Ishikawa (cell line): ENCODE results near the gene DSCAML1.

Source experiments
- CEBPB ChIP-seq: IDR thresholded peaks from 2 replicates; pipeline ENCODE4 v1.6.1; 2012
- CREB1 ChIP-seq: IDR thresholded peaks from 2 replicates; pipeline ENCODE4 v1.6.1; 2012; ENCODE audit warnings: low read depth
- EGR1 ChIP-seq: IDR thresholded peaks from 2 replicates; pipeline ENCODE4 v1.6.1; 2012
- EP300 ChIP-seq: IDR thresholded peaks from 2 replicates; pipeline ENCODE4 v1.6.1; 2012; ENCODE audit warnings: borderline replicate concordance
- FOXM1 ChIP-seq: IDR thresholded peaks from 2 replicates; pipeline ENCODE4 v1.6.1; 2012; ENCODE audit warnings: low read depth, borderline replicate concordance
- MAX ChIP-seq: IDR thresholded peaks from 2 replicates; pipeline ENCODE4 v1.6.1; 2012
- NFIC ChIP-seq: IDR thresholded peaks from 2 replicates; pipeline ENCODE4 v1.6.1; 2012
- RAD21 ChIP-seq: IDR thresholded peaks from 2 replicates; pipeline ENCODE4 v1.6.1; 2012; ENCODE audit warnings: low read depth
- TAF1 ChIP-seq: IDR thresholded peaks from 2 replicates; pipeline ENCODE4 v1.6.1; 2012; ENCODE audit warnings: low read depth, mild to moderate bottlenecking
- TCF12 ChIP-seq: IDR thresholded peaks from 2 replicates; pipeline ENCODE4 v1.6.1; 2012; ENCODE audit warnings: low read depth
- TEAD4 ChIP-seq: IDR thresholded peaks from 2 replicates; pipeline ENCODE4 v1.6.1; 2012
- USF1 ChIP-seq: IDR thresholded peaks from 2 replicates; pipeline ENCODE4 v1.6.1; 2012
- YY1 ChIP-seq: IDR thresholded peaks from 2 replicates; pipeline ENCODE4 v1.6.1; 2012; ENCODE audit warnings: low read depth
- ZBTB7A ChIP-seq: IDR thresholded peaks from 2 replicates; pipeline ENCODE4 v1.6.1; 2012; ENCODE audit warnings: low read depth
- TF ChIP-seq, protein P1 (sequence below): IDR thresholded peaks from 2 replicates; pipeline ENCODE4 v1.6.1; 2012; ENCODE audit warnings: low read depth, mild to moderate bottlenecking

DSCAML1 gene

GRCh38 chr11:117623831-117624271, 173.2 kb downstream of the DSCAML1 start:
- TF ChIP-seq CREB1 (no peak), NFIC (no peak), RAD21 (no peak), EP300 (no peak), TCF12 (no peak), MAX (no peak), YY1 (no peak), TEAD4 (no peak), TAF1 (no peak)
- TF ChIP-seq, protein P1, sequence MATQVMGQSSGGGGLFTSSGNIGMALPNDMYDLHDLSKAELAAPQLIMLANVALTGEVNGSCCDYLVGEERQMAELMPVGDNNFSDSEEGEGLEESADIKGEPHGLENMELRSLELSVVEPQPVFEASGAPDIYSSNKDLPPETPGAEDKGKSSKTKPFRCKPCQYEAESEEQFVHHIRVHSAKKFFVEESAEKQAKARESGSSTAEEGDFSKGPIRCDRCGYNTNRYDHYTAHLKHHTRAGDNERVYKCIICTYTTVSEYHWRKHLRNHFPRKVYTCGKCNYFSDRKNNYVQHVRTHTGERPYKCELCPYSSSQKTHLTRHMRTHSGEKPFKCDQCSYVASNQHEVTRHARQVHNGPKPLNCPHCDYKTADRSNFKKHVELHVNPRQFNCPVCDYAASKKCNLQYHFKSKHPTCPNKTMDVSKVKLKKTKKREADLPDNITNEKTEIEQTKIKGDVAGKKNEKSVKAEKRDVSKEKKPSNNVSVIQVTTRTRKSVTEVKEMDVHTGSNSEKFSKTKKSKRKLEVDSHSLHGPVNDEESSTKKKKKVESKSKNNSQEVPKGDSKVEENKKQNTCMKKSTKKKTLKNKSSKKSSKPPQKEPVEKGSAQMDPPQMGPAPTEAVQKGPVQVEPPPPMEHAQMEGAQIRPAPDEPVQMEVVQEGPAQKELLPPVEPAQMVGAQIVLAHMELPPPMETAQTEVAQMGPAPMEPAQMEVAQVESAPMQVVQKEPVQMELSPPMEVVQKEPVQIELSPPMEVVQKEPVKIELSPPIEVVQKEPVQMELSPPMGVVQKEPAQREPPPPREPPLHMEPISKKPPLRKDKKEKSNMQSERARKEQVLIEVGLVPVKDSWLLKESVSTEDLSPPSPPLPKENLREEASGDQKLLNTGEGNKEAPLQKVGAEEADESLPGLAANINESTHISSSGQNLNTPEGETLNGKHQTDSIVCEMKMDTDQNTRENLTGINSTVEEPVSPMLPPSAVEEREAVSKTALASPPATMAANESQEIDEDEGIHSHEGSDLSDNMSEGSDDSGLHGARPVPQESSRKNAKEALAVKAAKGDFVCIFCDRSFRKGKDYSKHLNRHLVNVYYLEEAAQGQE: no peak

DNA sequence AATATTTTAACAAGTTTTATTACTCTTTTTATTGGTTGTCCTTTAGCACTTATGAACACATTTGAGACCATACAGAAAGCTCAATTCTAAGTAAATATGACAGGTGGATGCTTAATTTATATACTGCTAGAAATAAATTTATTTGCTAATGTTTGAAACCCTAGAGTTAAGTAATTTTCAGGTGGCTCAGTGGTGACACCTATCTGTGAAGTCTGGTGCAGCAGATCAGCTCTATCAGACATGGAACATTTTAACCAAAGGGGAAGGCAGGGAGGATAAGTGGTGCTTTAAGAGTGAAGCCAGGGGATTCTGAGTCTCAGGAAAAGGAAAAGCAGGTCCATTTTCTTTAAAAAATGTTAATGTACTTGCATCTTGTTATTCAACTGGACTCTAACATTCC, 175.8 kb downstream of the DSCAML1 start:
- no peak for TF ChIP-seq ZBTB7A
- TF ChIP-seq CEBPB: no peak
- no peak for TF ChIP-seq EGR1
- no peak for TF ChIP-seq NFIC
- no peak for TF ChIP-seq EP300
- peak; percentile 36; the same call in 1 of the 2 replicates for TF ChIP-seq RAD21
- no peak for TF ChIP-seq CREB1
- no peak for TF ChIP-seq FOXM1
- TF ChIP-seq, protein P1: no peak

DNA sequence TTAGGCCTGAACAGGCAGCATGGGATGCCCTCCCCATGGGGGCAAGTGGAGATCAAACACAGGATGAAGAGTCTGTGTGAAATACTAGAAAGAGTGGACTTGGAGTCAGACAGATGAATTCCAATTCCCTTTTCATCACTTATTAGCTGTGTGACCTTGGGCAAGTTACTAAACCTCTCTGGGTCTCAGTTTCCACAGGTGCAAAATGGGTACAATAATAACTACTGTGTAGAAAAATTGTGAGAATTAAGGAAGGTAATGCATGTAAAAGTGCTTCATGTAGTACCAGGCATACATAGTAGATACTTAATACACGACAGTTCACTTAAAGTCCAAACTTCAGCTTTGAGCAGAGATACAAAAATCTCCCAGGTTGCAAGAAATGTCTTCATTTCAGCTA, 176.4 kb downstream of the DSCAML1 start:
- TF ChIP-seq EGR1: no peak
- TF ChIP-seq RAD21: no peak
- TF ChIP-seq EP300: no peak
- TF ChIP-seq MAX: no peak
- no peak for TF ChIP-seq USF1
- TF ChIP-seq TCF12: no peak
- no peak for TF ChIP-seq NFIC
- no peak for TF ChIP-seq CEBPB
- no peak for TF ChIP-seq FOXM1
- TF ChIP-seq CREB1: no peak
- TF ChIP-seq, protein P1: no peak
- TF ChIP-seq TEAD4: no peak

- TF ChIP-seq RAD21: no peak
- no peak for TF ChIP-seq USF1
- no peak for TF ChIP-seq YY1
- TF ChIP-seq EGR1: no peak
- TF ChIP-seq EP300: no peak
- no peak for TF ChIP-seq ZBTB7A
- TF ChIP-seq, protein P1: no peak
- TF ChIP-seq CREB1: no peak
- TF ChIP-seq TAF1: no peak
- TF ChIP-seq CEBPB: no peak
- TF ChIP-seq MAX: no peak
Observed at GRCh38 chr11:117620086-117620485, 176.9 kb downstream of the DSCAML1 start.
